Liver (tissue), 9 donors: ENCODE data around the gene GTF2IRD1. TPM values are rescaled to one million over a fixed set of nuclear protein-coding genes. Genes with fewer than 3 reads are reported as not detected.

Source experiments
- DNase-seq: peaks from one replicate; pipeline ENCODE4 v3.0.0-alpha.2; 2017; ENCODE audit warnings: low spot score
- H3K27ac ChIP-seq, 2 donors: one replicate each; pipeline ENCODE4 v1.7.0; 2013; ENCODE audit warnings: inconsistent platforms in 2 of 2, low read length in 2 of 2, control low read depth in 1 of 2, low read depth in 1 of 2, mild to moderate bottlenecking in 1 of 2
- H3K27me3 ChIP-seq, 4 donors: one replicate each; pipeline versions ENCODE4 v1.6.1 to v1.7.0; 2013; ENCODE audit warnings: low read length in 3 of 4, inconsistent platforms in 1 of 4, mild to moderate bottlenecking in 1 of 4, moderate library complexity in 1 of 4; ENCODE audit not compliant: control insufficient read depth in 4 of 4, insufficient read depth in 4 of 4
- H3K36me3 ChIP-seq, 4 donors: one replicate each; pipeline versions ENCODE4 v1.6.1 to v1.7.0; 2013; ENCODE audit warnings: low read length in 3 of 4, mild to moderate bottlenecking in 3 of 4, low read depth in 1 of 4, moderate library complexity in 1 of 4; ENCODE audit not compliant: control insufficient read depth in 4 of 4, insufficient read depth in 3 of 4
- H3K4me1 ChIP-seq, 4 donors: one replicate each; pipeline versions ENCODE4 v1.6.1 to v1.7.0; 2013; ENCODE audit warnings: low read length in 3 of 4, mild to moderate bottlenecking in 3 of 4, moderate library complexity in 1 of 4; ENCODE audit not compliant: control insufficient read depth in 4 of 4, insufficient read depth in 4 of 4
- H3K4me3 ChIP-seq, 3 donors: one replicate each; pipeline versions ENCODE4 v1.6.1 to v1.7.0; 2013; ENCODE audit warnings: low read length in 3 of 3, control low read depth in 1 of 3, low read depth in 1 of 3, mild to moderate bottlenecking in 1 of 3
- H3K9ac ChIP-seq, 2 donors: one replicate each; pipeline ENCODE4 v1.7.0; 2013; ENCODE audit warnings: low read length in 2 of 2, mild to moderate bottlenecking in 2 of 2, moderate library complexity in 2 of 2, control low read depth in 1 of 2, low read depth in 1 of 2
- H3K9me3 ChIP-seq, 4 donors: one replicate each; pipeline versions ENCODE4 v1.6.1 to v1.7.0; 2013; ENCODE audit warnings: low read length in 3 of 4; ENCODE audit not compliant: control insufficient read depth in 4 of 4
- EGR1 ChIP-seq, 2 donors: IDR thresholded peaks; 2 replicates each; pipeline ENCODE4 v1.6.1; 2016 to 2018; ENCODE audit warnings: antibody characterized with exemption in 2 of 2, low read depth in 2 of 2
- FOXA1 ChIP-seq: IDR thresholded peaks from 2 replicates; pipeline ENCODE4 v1.6.1; 2016; ENCODE audit warnings: antibody characterized with exemption
- FOXA2 ChIP-seq: IDR thresholded peaks from 2 replicates; pipeline ENCODE4 v1.6.1; 2016; ENCODE audit warnings: antibody characterized with exemption
- GABPA ChIP-seq, 2 donors: IDR thresholded peaks in 1 of 2; conservative IDR thresholded peaks in 1 of 2; 2 replicates each; pipeline ENCODE4 v1.6.1; 2016; ENCODE audit warnings: antibody characterized with exemption in 2 of 2, mild to moderate bottlenecking in 1 of 2, moderate library complexity in 1 of 2
- HNF4A ChIP-seq, 2 donors: conservative IDR thresholded peaks; 2 replicates each; pipeline ENCODE4 v1.6.1; 2016; ENCODE audit warnings: antibody characterized with exemption in 2 of 2, mild to moderate bottlenecking in 2 of 2
- HNF4G ChIP-seq: IDR thresholded peaks from 2 replicates; pipeline ENCODE4 v1.6.1; 2016; ENCODE audit warnings: antibody characterized with exemption
- JUND ChIP-seq, 2 donors: IDR thresholded peaks; 2 replicates each; pipeline ENCODE4 v1.6.1; 2016; ENCODE audit warnings: antibody characterized with exemption in 2 of 2
- MAX ChIP-seq: IDR thresholded peaks from 2 replicates; pipeline ENCODE4 v1.6.1; 2016; ENCODE audit warnings: antibody characterized with exemption
- NR2F2 ChIP-seq: IDR thresholded peaks from 2 replicates; pipeline ENCODE4 v1.6.1; 2016; ENCODE audit warnings: antibody characterized with exemption
- RXRA ChIP-seq, 2 donors: IDR thresholded peaks; 2 replicates each; pipeline ENCODE4 v1.6.1; 2017 to 2018; ENCODE audit warnings: antibody characterized with exemption in 2 of 2, mild to moderate bottlenecking in 1 of 2
- SP1 ChIP-seq: IDR thresholded peaks from 2 replicates; pipeline ENCODE4 v1.6.1; 2018; ENCODE audit warnings: antibody characterized with exemption, mild to moderate bottlenecking
- TAF1 ChIP-seq: conservative IDR thresholded peaks from 2 replicates; pipeline ENCODE4 v1.6.1; 2016; ENCODE audit warnings: antibody characterized with exemption, mild to moderate bottlenecking
- YY1 ChIP-seq: IDR thresholded peaks from 2 replicates; pipeline ENCODE4 v1.6.1; 2016; ENCODE audit warnings: antibody characterized with exemption, mild to moderate bottlenecking
- ZBTB33 ChIP-seq: IDR thresholded peaks from 2 replicates; pipeline ENCODE4 v1.6.1; 2016; ENCODE audit warnings: antibody characterized with exemption
- WGBS: extraction: QIAGEN DNeasy Blood & Tissue Kit; methylation state at CpG from one replicate; pipeline ENCODE4 v1.1.7; 2013; 5-methylcytosine and 5-hydroxymethylcytosine counted together
- polyA plus RNA-seq, 2 donors: library from polyadenylated mRNA; stranded (reverse) in 1 of 2; unstranded in 1 of 2; fragments of 200-250 nt in 1 of 2; fragments of >200 nt in 1 of 2; fragmentation: Nextera tagmentation in 1 of 2; extraction: Ambion mirVana in 1 of 2; gene quantifications; one replicate each; pipeline versions ENCODE4 v1.2.1 to v1.2.3, GENCODE V29; 2013 to 2015
- total RNA-seq, 2 donors: library from RNA; depleted of rRNA; stranded (reverse); fragments of >200 nt; gene quantifications; one replicate each; pipeline ENCODE4 v1.2.3, GENCODE V29; 2014
- TF ChIP-seq, protein P1 (sequence below): IDR thresholded peaks from 2 replicates; pipeline ENCODE4 v1.6.1; 2016; ENCODE audit warnings: antibody characterized with exemption
- TF ChIP-seq, protein P2 (sequence below): IDR thresholded peaks from 2 replicates; pipeline ENCODE4 v1.6.1; 2016; ENCODE audit warnings: antibody characterized with exemption, mild to moderate bottlenecking
- TF ChIP-seq, protein P3 (sequence below): fragments of 150-350 bp; IDR thresholded peaks from 2 replicates; pipeline ENCODE4 v1.5.1; 2017; ENCODE audit warnings: improper control_type of control experiment, low read depth, low read length; ENCODE audit not compliant: missing input control
- donor health status: healthy.
- donor health status: healthy.
- donor health status: healthy.
- donor health status: healthy.
- donor health status: healthy.

Gene GTF2IRD1
- total and polyA plus RNA-seq, 4 donors: 2.0 to 7.4 (median 3.3) TPM

- no peak overlapping the region for H3K27ac ChIP-seq
- DNase-seq: no peak
- no peak overlapping the region for H3K4me3 ChIP-seq
- WGBS: 90% methylated on average over 8 of the region's 8 CpGs
- H3K4me1 ChIP-seq: no peaks in the 10 kb centered on the region
- H3K9ac ChIP-seq: no peak overlapping the region
- TF ChIP-seq NR2F2 (no peak), TAF1 (no peak), FOXA2 (no peak), HNF4G (no peak), MAX (no peak), GABPA (IDR thresholded peaks at IDR 0.05 in 1 of 2, conservative IDR thresholded peaks at IDR 0.05 in 1 of 2) (no peak), FOXA1 (no peak), JUND (IDR thresholded peaks at IDR 0.05) (no peak), HNF4A (conservative IDR thresholded peaks at IDR 0.05) (no peak), YY1 (no peak), ZBTB33 (no peak), EGR1 (IDR thresholded peaks at IDR 0.05; ENCODE audit: low read depth in 2 of 2) (no peak)
- TF ChIP-seq, protein P1, sequence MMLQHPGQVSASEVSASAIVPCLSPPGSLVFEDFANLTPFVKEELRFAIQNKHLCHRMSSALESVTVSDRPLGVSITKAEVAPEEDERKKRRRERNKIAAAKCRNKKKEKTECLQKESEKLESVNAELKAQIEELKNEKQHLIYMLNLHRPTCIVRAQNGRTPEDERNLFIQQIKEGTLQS: no peak
- TF ChIP-seq, protein P2, sequence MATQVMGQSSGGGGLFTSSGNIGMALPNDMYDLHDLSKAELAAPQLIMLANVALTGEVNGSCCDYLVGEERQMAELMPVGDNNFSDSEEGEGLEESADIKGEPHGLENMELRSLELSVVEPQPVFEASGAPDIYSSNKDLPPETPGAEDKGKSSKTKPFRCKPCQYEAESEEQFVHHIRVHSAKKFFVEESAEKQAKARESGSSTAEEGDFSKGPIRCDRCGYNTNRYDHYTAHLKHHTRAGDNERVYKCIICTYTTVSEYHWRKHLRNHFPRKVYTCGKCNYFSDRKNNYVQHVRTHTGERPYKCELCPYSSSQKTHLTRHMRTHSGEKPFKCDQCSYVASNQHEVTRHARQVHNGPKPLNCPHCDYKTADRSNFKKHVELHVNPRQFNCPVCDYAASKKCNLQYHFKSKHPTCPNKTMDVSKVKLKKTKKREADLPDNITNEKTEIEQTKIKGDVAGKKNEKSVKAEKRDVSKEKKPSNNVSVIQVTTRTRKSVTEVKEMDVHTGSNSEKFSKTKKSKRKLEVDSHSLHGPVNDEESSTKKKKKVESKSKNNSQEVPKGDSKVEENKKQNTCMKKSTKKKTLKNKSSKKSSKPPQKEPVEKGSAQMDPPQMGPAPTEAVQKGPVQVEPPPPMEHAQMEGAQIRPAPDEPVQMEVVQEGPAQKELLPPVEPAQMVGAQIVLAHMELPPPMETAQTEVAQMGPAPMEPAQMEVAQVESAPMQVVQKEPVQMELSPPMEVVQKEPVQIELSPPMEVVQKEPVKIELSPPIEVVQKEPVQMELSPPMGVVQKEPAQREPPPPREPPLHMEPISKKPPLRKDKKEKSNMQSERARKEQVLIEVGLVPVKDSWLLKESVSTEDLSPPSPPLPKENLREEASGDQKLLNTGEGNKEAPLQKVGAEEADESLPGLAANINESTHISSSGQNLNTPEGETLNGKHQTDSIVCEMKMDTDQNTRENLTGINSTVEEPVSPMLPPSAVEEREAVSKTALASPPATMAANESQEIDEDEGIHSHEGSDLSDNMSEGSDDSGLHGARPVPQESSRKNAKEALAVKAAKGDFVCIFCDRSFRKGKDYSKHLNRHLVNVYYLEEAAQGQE: no peak
- TF ChIP-seq, protein P3, sequence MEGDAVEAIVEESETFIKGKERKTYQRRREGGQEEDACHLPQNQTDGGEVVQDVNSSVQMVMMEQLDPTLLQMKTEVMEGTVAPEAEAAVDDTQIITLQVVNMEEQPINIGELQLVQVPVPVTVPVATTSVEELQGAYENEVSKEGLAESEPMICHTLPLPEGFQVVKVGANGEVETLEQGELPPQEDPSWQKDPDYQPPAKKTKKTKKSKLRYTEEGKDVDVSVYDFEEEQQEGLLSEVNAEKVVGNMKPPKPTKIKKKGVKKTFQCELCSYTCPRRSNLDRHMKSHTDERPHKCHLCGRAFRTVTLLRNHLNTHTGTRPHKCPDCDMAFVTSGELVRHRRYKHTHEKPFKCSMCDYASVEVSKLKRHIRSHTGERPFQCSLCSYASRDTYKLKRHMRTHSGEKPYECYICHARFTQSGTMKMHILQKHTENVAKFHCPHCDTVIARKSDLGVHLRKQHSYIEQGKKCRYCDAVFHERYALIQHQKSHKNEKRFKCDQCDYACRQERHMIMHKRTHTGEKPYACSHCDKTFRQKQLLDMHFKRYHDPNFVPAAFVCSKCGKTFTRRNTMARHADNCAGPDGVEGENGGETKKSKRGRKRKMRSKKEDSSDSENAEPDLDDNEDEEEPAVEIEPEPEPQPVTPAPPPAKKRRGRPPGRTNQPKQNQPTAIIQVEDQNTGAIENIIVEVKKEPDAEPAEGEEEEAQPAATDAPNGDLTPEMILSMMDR: no peak
- peaks cover 0 to 1% (median 0%) of the 10 kb centered on the region in 4 donors for H3K36me3 ChIP-seq
- no peaks in the 10 kb centered on the region for H3K9me3 ChIP-seq
- no peaks in the 10 kb centered on the region for H3K27me3 ChIP-seq
These were observed 73.1 kb downstream of the GTF2IRD1 start for GRCh38 chr7:74526780-74527179.

- Histone ChIP-seq H3K36me3 (no peaks in the 10 kb centered on the region), H3K27me3 (no peaks in the 10 kb centered on the region), H3K9ac (no peak overlapping the region), H3K4me1 (no peaks in the 10 kb centered on the region), H3K27ac (no peak overlapping the region), H3K9me3 (no peaks in the 10 kb centered on the region), H3K4me3 (no peak overlapping the region)
- no peak for DNase-seq
- 88% methylated on average over 7 of the region's 7 CpGs for WGBS
- TF ChIP-seq RXRA (IDR thresholded peaks at IDR 0.05) (no peak), EGR1 (IDR thresholded peaks at IDR 0.05; ENCODE audit: low read depth in 2 of 2) (no peak), ZBTB33 (no peak), SP1 (no peak), YY1 (no peak), FOXA1 (no peak), HNF4G (no peak), HNF4A (conservative IDR thresholded peaks at IDR 0.05) (no peak), JUND (IDR thresholded peaks at IDR 0.05) (no peak), NR2F2 (no peak)
- TF ChIP-seq, protein P1: no peak
- TF ChIP-seq, protein P2: no peak
These were observed 74.1 kb downstream of the GTF2IRD1 start for GRCh38 chr7:74527842-74528241.
